HCT116 (cell line): Measurements from ENCODE around the gene RPS6KA2. TPM values are rescaled to one million over a fixed set of nuclear protein-coding genes. Genes with fewer than 3 reads are reported as not detected.

Experiments used
- ATAC-seq: fragments of 200-7000 bp; cut with Tn5 transposase; 2 replicates; pipeline ENCODE4 v1.9.1; 2020; ENCODE audit warnings: mild to moderate bottlenecking, moderate library complexity
- BruUV-seq: library from RNA; stranded (reverse); fragments of 400-500 nt; replicated peaks from 2 replicates; lab custom pipeline; 2021; lab: Mats Ljungman, UMichigan
- CTCF ChIA-PET: fragments of 300-600 bp; sonication (Branson Sonifier 250); formaldehyde crosslinking; loops from one replicate; lab custom pipeline; 2021; ENCODE audit warnings: antibody characterized with exemption; lab: Charles Lee
- POLR2A ChIA-PET: fragments of 300-600, 350-600 bp; sonication (Branson Sonifier 250); formaldehyde crosslinking; loops from one replicate; lab custom pipeline; 2021; ENCODE audit warnings: antibody characterized with exemption; lab: Charles Lee
- RAD21 ChIA-PET, 2 experiments: fragments of 300-600 bp; sonication (Branson Sonifier 250); formaldehyde crosslinking; loops; one replicate each; lab custom pipeline; 2023; ENCODE audit warnings: low total read pairs in 2 of 2; ENCODE audit not compliant: uncharacterized antibody in 2 of 2, unreplicated experiment in 2 of 2, low non-redundant PET in 1 of 2; lab: Charles Lee
- DNase-seq: peaks from one replicate; pipeline ENCODE4 v3.0.0-alpha.2; 2010; ENCODE audit warnings: low read depth, low spot score
- H2AFZ ChIP-seq: fragments of 200-600 bp; shearing (Covaris generic), sonication (generic); 2 replicates; pipeline ENCODE4 v1.6.1; 2017; ENCODE audit warnings: low read depth, mixed run types, mixed read lengths, antibody characterized with exemption, low read length; ENCODE audit not compliant: poor library complexity, severe bottlenecking
- H3K27ac ChIP-seq: 2 replicates; pipeline ENCODE4 v1.5.1; 2012; ENCODE audit warnings: low read depth, low read length
- H3K27me3 ChIP-seq: fragments of 200-600 bp; sonication (generic); 2 replicates; pipeline ENCODE4 v1.6.1; 2016; ENCODE audit warnings: mixed run types, low read length, mixed read lengths; ENCODE audit not compliant: insufficient read depth
- H3K36me3 ChIP-seq, 2 experiments: fragments of 200-500 bp in 1 of 2; fragments of 200-600 bp in 1 of 2; sonication (Bioruptor generic) in 1 of 2; sonication (generic) in 1 of 2; 2 replicates each; pipeline versions ENCODE4 v1.5.1 to v1.6.1; 2014 to 2016; ENCODE audit warnings: low read length in 2 of 2, inconsistent platforms in 1 of 2, mixed read lengths in 1 of 2, mixed run types in 1 of 2; ENCODE audit not compliant: insufficient read depth in 2 of 2, control insufficient read depth in 1 of 2
- H3K4me1 ChIP-seq, 2 experiments: fragments of 200-600 bp in 1 of 2; sonication (generic) in 1 of 2; 2 replicates each; pipeline versions ENCODE4 v1.5.1 to v1.6.1; 2012 to 2017; ENCODE audit warnings: low read length in 2 of 2, inconsistent platforms in 1 of 2, mild to moderate bottlenecking in 1 of 2, mixed read lengths in 1 of 2, mixed run types in 1 of 2, moderate library complexity in 1 of 2; ENCODE audit not compliant: insufficient read depth in 2 of 2, control insufficient read depth in 1 of 2
- H3K4me2 ChIP-seq: fragments of 200-600 bp; sonication (generic); 2 replicates; pipeline ENCODE4 v1.6.1; 2017; ENCODE audit warnings: mixed run types, low read length, mixed read lengths
- H3K4me3 ChIP-seq, 2 experiments: fragments of 200-600 bp in 1 of 2; sonication (generic) in 1 of 2; replicated peaks in 1 of 2; 2 replicates each; pipeline ENCODE4 v1.5.1; 2011 to 2016; ENCODE audit warnings: low read length in 2 of 2, control low read depth in 1 of 2, low read depth in 1 of 2, mild to moderate bottlenecking in 1 of 2, mixed read lengths in 1 of 2, mixed run types in 1 of 2
- H3K79me2 ChIP-seq: fragments of 200-600 bp; sonication (generic); 2 replicates; pipeline ENCODE4 v1.6.1; 2017; ENCODE audit warnings: mild to moderate bottlenecking, mixed run types, low read length, moderate library complexity, mixed read lengths; ENCODE audit not compliant: insufficient read depth
- H3K9ac ChIP-seq: fragments of 200-600 bp; sonication (generic); 2 replicates; pipeline ENCODE4 v1.6.1; 2016; ENCODE audit warnings: low read length, mixed read lengths
- H3K9me2 ChIP-seq: fragments of 200-600 bp; sonication (generic), shearing (Covaris generic); 2 replicates; pipeline ENCODE4 v1.6.1; 2017; ENCODE audit warnings: mixed run types, mild to moderate bottlenecking, moderate library complexity; ENCODE audit not compliant: insufficient read depth
- H3K9me3 ChIP-seq, 2 experiments: fragments of 200-500 bp in 1 of 2; fragments of 200-600 bp in 1 of 2; sonication (Bioruptor generic) in 1 of 2; sonication (generic) in 1 of 2; 2 replicates each; pipeline ENCODE4 v1.6.1; 2014 to 2017; ENCODE audit warnings: low read length in 2 of 2, mixed read lengths in 2 of 2, inconsistent platforms in 1 of 2, low read depth in 1 of 2, mild to moderate bottlenecking in 1 of 2, mixed run types in 1 of 2, moderate library complexity in 1 of 2; ENCODE audit not compliant: control insufficient read depth in 1 of 2, insufficient read depth in 1 of 2
- H4K20me1 ChIP-seq: fragments of 200-600 bp; sonication (generic), shearing (Covaris generic); 2 replicates; pipeline ENCODE4 v1.6.1; 2017; ENCODE audit warnings: mixed run types, mild to moderate bottlenecking, moderate library complexity; ENCODE audit not compliant: insufficient read depth
- ATF3 ChIP-seq: IDR thresholded peaks from 2 replicates; pipeline ENCODE4 v1.6.1; 2012
- CBX3 ChIP-seq: IDR thresholded peaks from 2 replicates; pipeline ENCODE4 v1.6.1; 2012; ENCODE audit warnings: low read depth
- CEBPB ChIP-seq: IDR thresholded peaks from 2 replicates; pipeline ENCODE4 v1.6.1; 2012; ENCODE audit warnings: low read depth
- CTCF ChIP-seq, 3 experiments: fragments of 200-600 bp in 1 of 3; sonication (generic) in 1 of 3; IDR thresholded peaks in 2 of 3; conservative IDR thresholded peaks in 1 of 3; 2 replicates each; pipeline ENCODE4 v1.5.1; 2012 to 2017; ENCODE audit warnings: low read depth in 2 of 3, low read length in 2 of 3, antibody characterized with exemption in 1 of 3, borderline replicate concordance in 1 of 3, control low read depth in 1 of 3, mild to moderate bottlenecking in 1 of 3, mixed read lengths in 1 of 3, mixed run types in 1 of 3, moderate library complexity in 1 of 3; ENCODE audit not compliant: insufficient read depth in 1 of 3
- EGR1 ChIP-seq: IDR thresholded peaks from 2 replicates; pipeline ENCODE4 v1.6.1; 2012; ENCODE audit warnings: low read depth
- EZH2 ChIP-seq: fragments of 200-600 bp; sonication (generic); IDR thresholded peaks from 2 replicates; pipeline ENCODE4 v1.6.1; 2017; ENCODE audit warnings: antibody characterized with exemption, mixed run types
- EZH2phosphoT487 ChIP-seq: fragments of 200-600 bp; IDR thresholded peaks from 2 replicates; pipeline ENCODE4 v1.6.1; 2018; ENCODE audit warnings: antibody characterized with exemption, borderline replicate concordance
- FOSL1 ChIP-seq: IDR thresholded peaks from 2 replicates; pipeline ENCODE4 v1.6.1; 2012; ENCODE audit warnings: low read depth
- JUND ChIP-seq: IDR thresholded peaks from 2 replicates; pipeline ENCODE4 v1.6.1; 2012
- MAX ChIP-seq: IDR thresholded peaks from 2 replicates; pipeline ENCODE4 v1.6.1; 2012
- RAD21 ChIP-seq: IDR thresholded peaks from 2 replicates; pipeline ENCODE4 v1.6.1; 2012; ENCODE audit warnings: low read depth, mild to moderate bottlenecking
- REST ChIP-seq: IDR thresholded peaks from 2 replicates; pipeline ENCODE4 v1.6.1; 2012; ENCODE audit warnings: low read depth
- SIN3A ChIP-seq: IDR thresholded peaks from 2 replicates; pipeline ENCODE4 v1.6.1; 2012; ENCODE audit warnings: low read depth
- SP1 ChIP-seq: IDR thresholded peaks from 2 replicates; pipeline ENCODE4 v1.6.1; 2012; ENCODE audit warnings: low read depth
- SRF ChIP-seq: IDR thresholded peaks from 2 replicates; pipeline ENCODE4 v1.6.1; 2012; ENCODE audit warnings: low read depth
- TCF7L2 ChIP-seq: IDR thresholded peaks from 2 replicates; pipeline ENCODE4 v1.7.0; 2011; ENCODE audit warnings: borderline replicate concordance, inconsistent platforms; ENCODE audit not compliant: insufficient read depth, insufficient read length; ENCODE audit errors: extremely low read depth
- ZBTB33 ChIP-seq: IDR thresholded peaks from 2 replicates; pipeline ENCODE4 v1.6.1; 2011; ENCODE audit warnings: mild to moderate bottlenecking, low read length, moderate library complexity; ENCODE audit not compliant: insufficient replicate concordance; ENCODE audit errors: extremely low read depth
- ZFX ChIP-seq: fragments of 450-650 bp; IDR thresholded peaks from 2 replicates; pipeline ENCODE4 v1.6.1; 2017
- ZNF274 ChIP-seq: fragments of 200-500 bp; sonication (Bioruptor generic); IDR thresholded peaks from 2 replicates; pipeline ENCODE4 v1.6.1; 2014; ENCODE audit warnings: mild to moderate bottlenecking, low read depth, low read length, inconsistent platforms
- intact Hi-C: fragments of 100-400 bp; cut with micrococcal nuclease; formaldehyde crosslinking; loops from 2 replicates; pipeline ENCODE4 v1.10.0; 2022
- total RNA-seq: library from RNA; stranded (reverse); gene quantifications from one replicate; pipeline ENCODE4 v1.2.1, GENCODE V29; 2021; ENCODE audit not compliant: unreplicated experiment

RPS6KA2 gene
- total RNA-seq, 1 experiment from 2014 or later, result 8.5 TPM

GRCh38 chr6:166515072-166515810 lies 111.8 kb downstream of the RPS6KA2 start:
- intact Hi-C loops, result loop anchor here (5.0 kb wide), 2 partner anchors 112 to 257 kb away; partner anchors contain the start of gene RPS6KA2
- Histone ChIP-seq H3K4me1 (peaks cover 9 to 23% of the 10 kb centered on the region in 2 experiments), H3K27ac (no peak overlapping the region), H3K4me2 (peak overlapping the region; percentile 43), H3K27me3 (no peaks in the 10 kb centered on the region), H3K9me3 (no peaks in the 10 kb centered on the region; a peak in 2 of 4 replicates), H3K4me3 (no peak overlapping the region), H2AFZ (no peak overlapping the region), H3K9me2 (no peaks in the 10 kb centered on the region), H4K20me1 (no peaks in the 10 kb centered on the region), H3K9ac (no peak overlapping the region), H3K79me2 (no peaks in the 10 kb centered on the region), H3K36me3 (no peaks in the 10 kb centered on the region)
- BruUV-seq, result no TSS peak
- DNase-seq, result peak; percentile 55
- RAD21 ChIA-PET, result no interaction called here
- peak; percentile 82 for ATAC-seq
- CTCF ChIA-PET, result interaction anchor here (0.7 kb wide), 1 partner anchor 11 kb away, joined by 3 read pairs; no protein-coding TSS in a partner anchor
- POLR2A ChIA-PET, result interaction anchor here (0.6 kb wide), 1 partner anchor 112 kb away, joined by 4 read pairs; no protein-coding TSS in a partner anchor
- no peak for TF ChIP-seq SIN3A
- no peak for TF ChIP-seq EZH2
- peak; percentile 71 for TF ChIP-seq RAD21
- TF ChIP-seq ZBTB33, result no peak
- TF ChIP-seq EGR1, result no peak
- no peak for TF ChIP-seq CBX3
- TF ChIP-seq ZNF274, result no peak
- TF ChIP-seq ATF3, result 0 out of 2 replicates have a peak, but pooled peaks have one; percentile 45
- no peak for TF ChIP-seq MAX
- TF ChIP-seq FOSL1, result peak; percentile 97
- no peak for TF ChIP-seq ZFX
- peak; percentile 80 for TF ChIP-seq CEBPB
- TF ChIP-seq SRF, result no peak
- no peak for TF ChIP-seq EZH2phosphoT487
- no peak for TF ChIP-seq REST
- peak; percentile 86 for TF ChIP-seq JUND
- peak; percentile 48 to 57 (median 50); a peak in 5 of 6 replicates for TF ChIP-seq CTCF (IDR thresholded peaks at IDR 0.05 in 2 of 3, conservative IDR thresholded peaks at IDR 0.05 in 1 of 3; ENCODE audit: borderline replicate concordance in 1 of 3, insufficient read depth in 1 of 3, low read depth in 2 of 3, low read length in 2 of 3)
- TF ChIP-seq SP1, result peak; percentile 59
- TF ChIP-seq TCF7L2, result peak; percentile 33
